Esophagus muscularis mucosa (tissue), 4 donors: Measurements from ENCODE around the gene TGM3. TPM values are rescaled to one million over a fixed set of nuclear protein-coding genes. Genes with fewer than 3 reads are reported as not detected.

ENCODE experiments used
- DNase-seq: peaks from one replicate; pipeline ENCODE4 v3.0.0-alpha.2; 2017; ENCODE audit errors: extremely low spot score
- H3K27ac ChIP-seq, 4 donors: fragments of 200-600 bp; sonication (generic); replicated peaks in 1 of 4; 1 replicate in 3 of 4; 2 replicates in 1 of 4; pipeline ENCODE4 v1.5.1; 2016 to 2019; ENCODE audit warnings: mild to moderate bottlenecking in 1 of 4
- H3K27me3 ChIP-seq, 4 donors: fragments of 200-600 bp; sonication (generic); one replicate each; pipeline versions ENCODE4 v1.5.1 to v1.6.0; 2016 to 2019
- H3K36me3 ChIP-seq, 4 donors: fragments of 200-600 bp; sonication (generic); one replicate each; pipeline ENCODE4 v1.5.1; 2016 to 2019
- H3K4me1 ChIP-seq, 4 donors: fragments of 200-600 bp; sonication (generic); one replicate each; pipeline ENCODE4 v1.5.1; 2016 to 2019
- H3K4me3 ChIP-seq, 4 donors: fragments of 200-600 bp; sonication (generic); 1 replicate in 2 of 4; 2 replicates in 2 of 4; pipeline ENCODE4 v1.5.1; 2016 to 2019; ENCODE audit warnings: mild to moderate bottlenecking in 4 of 4, moderate library complexity in 1 of 4
- H3K9me3 ChIP-seq, 4 donors: fragments of 200-600 bp; sonication (generic); 1 replicate in 3 of 4; 2 replicates in 1 of 4; pipeline ENCODE4 v1.5.1; 2016 to 2019
- CTCF ChIP-seq, 3 experiments: fragments of 200-600 bp in 2 of 3; fragments of 450-650 bp in 1 of 3; sonication (generic) in 2 of 3; IDR thresholded peaks; one replicate each; pipeline ENCODE4 v1.5.1; 2017 to 2019; ENCODE audit warnings: antibody characterized with exemption in 3 of 3, mild to moderate bottlenecking in 2 of 3, moderate library complexity in 1 of 3
- EP300 ChIP-seq: sonication (generic); formaldehyde crosslinking; IDR thresholded peaks from one replicate; pipeline ENCODE4 v1.6.1; 2017; ENCODE audit warnings: antibody characterized with exemption
- POLR2A ChIP-seq: fragments of 450-650 bp; IDR thresholded peaks from one replicate; pipeline ENCODE4 v1.6.1; 2017; ENCODE audit warnings: antibody characterized with exemption, moderate library complexity, mild to moderate bottlenecking, low read depth
- POLR2AphosphoS5 ChIP-seq, 2 donors: sonication (generic); formaldehyde crosslinking; IDR thresholded peaks; one replicate each; pipeline ENCODE4 v1.6.1; 2017; ENCODE audit warnings: antibody characterized with exemption in 2 of 2
- WGBS: methylation state at CpG from one replicate; pipeline ENCODE4 v1.1.5; 2018; 5-methylcytosine and 5-hydroxymethylcytosine counted together
- intact Hi-C: fragments of 100-400 bp; cut with DNase I; formaldehyde crosslinking; loops from one replicate; pipeline ENCODE4 v1.15.1; 2023
- total RNA-seq, 4 donors: library from RNA; depleted of rRNA; stranded (reverse); fragments of >200 nt; gene quantifications; one replicate each; pipeline versions ENCODE4 v1.1.0 to v1.2.1, GENCODE V29; 2016

The TGM3 gene
- total RNA-seq, 4 donors from 2014 or later = 0.83 TPM; not detected in 3

GRCh38 chr20:2386516-2387179, 90.8 kb downstream of the TGM3 start:
- Histone ChIP-seq H3K36me3 (no peaks in the 10 kb centered on the region), H3K4me3 (no peak overlapping the region), H3K9me3 (peaks cover 0 to 25% (median 12%) of the 10 kb centered on the region in 4 donors), H3K27ac (no peak overlapping the region), H3K27me3 (peaks cover 0 to 20% (median 0%) of the 10 kb centered on the region in 4 donors), H3K4me1 (no peaks in the 10 kb centered on the region)
- no peak for TF ChIP-seq POLR2AphosphoS5 (IDR thresholded peaks at IDR 0.05)
- TF ChIP-seq POLR2A = no peak
- no peak for TF ChIP-seq EP300
- TF ChIP-seq CTCF (IDR thresholded peaks at IDR 0.05) = no peak
- intact Hi-C loops = no loop called here
- no peak for DNase-seq
- 72% methylated on average over 5 of the region's 5 CpGs for WGBS

DNA sequence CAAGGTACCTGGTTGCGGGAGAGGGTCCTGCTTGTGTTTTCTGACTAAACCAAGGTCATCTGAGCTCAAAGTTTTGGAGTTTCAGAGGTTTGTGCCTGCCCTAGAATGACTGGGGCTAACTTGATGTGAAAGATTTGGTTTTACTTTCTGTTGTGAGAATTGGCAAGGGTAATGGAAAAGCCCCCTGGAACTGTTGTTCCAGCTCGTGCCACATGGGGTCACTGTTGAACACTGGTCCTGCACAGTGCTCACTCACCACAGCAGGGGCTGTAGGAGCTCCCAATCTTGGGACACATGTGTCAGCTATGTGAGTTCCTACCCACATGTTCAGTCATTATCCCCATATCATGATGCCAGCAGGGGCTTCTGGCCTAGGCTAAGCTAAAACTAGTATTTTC, 91.4 kb downstream of the TGM3 start:
- no peak overlapping the region for H3K4me3 ChIP-seq
- DNase-seq = no peak
- intact Hi-C loops = no loop called here
- 46% methylated on average over 2 of the region's 2 CpGs for WGBS
- TF ChIP-seq POLR2A (no peak), POLR2AphosphoS5 (IDR thresholded peaks at IDR 0.05) (no peak), CTCF (IDR thresholded peaks at IDR 0.05) (peak in 1 of 3 experiments; percentile 14), EP300 (no peak)
- no peak overlapping the region for H3K27ac ChIP-seq
- peaks cover 0 to 25% (median 12%) of the 10 kb centered on the region in 4 donors for H3K9me3 ChIP-seq
- H3K4me1 ChIP-seq = no peaks in the 10 kb centered on the region
- no peaks in the 10 kb centered on the region for H3K36me3 ChIP-seq
- H3K27me3 ChIP-seq = peaks cover 0 to 20% (median 0%) of the 10 kb centered on the region in 4 donors

DNA sequence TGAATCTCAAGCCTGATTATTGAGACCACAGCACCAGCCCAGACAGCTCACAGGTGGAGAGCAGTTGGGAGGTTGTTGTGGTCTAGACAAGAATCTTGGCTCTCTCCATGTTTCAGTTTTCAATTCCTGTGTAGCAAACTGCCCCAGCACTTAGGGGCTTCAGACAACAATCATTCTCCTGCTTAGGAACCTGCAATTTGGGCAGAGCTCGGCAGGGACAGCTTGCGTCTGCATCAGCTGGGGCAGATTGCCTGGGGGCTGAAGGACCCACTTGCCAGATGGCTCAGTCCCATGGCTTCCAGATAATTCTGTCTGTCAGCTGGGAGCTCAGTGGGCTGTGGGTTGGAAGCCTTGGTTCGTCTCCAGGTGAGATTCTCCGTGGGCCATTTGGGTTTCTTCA, 91.8 kb downstream of the TGM3 start:
- peaks cover 0 to 25% (median 12%) of the 10 kb centered on the region in 4 donors for H3K9me3 ChIP-seq
- H3K4me3 ChIP-seq = no peak overlapping the region
- no peaks in the 10 kb centered on the region for H3K4me1 ChIP-seq
- H3K36me3 ChIP-seq = no peaks in the 10 kb centered on the region
- no peak for DNase-seq
- no peak overlapping the region for H3K27ac ChIP-seq
- peaks cover 0 to 20% (median 0%) of the 10 kb centered on the region in 4 donors for H3K27me3 ChIP-seq
- TF ChIP-seq POLR2A = no peak
- TF ChIP-seq EP300 = no peak
- no peak for TF ChIP-seq CTCF (IDR thresholded peaks at IDR 0.05)
- TF ChIP-seq POLR2AphosphoS5 (IDR thresholded peaks at IDR 0.05) = no peak
- 92% methylated on average over 4 of the region's 4 CpGs for WGBS
- intact Hi-C loops = no loop called here

Other genes starting within 250 kb of the TGM3 start
- gene STK35, start 194.2 kb upstream of the TGM3 start, total RNA-seq = 10 to 100 TPM; 19.2 to 24.1 (median 22.8) TPM
- gene TGM6, start 84.9 kb downstream of the TGM3 start, total RNA-seq = not detected
- gene SNRPB, start 174.8 kb downstream of the TGM3 start, total RNA-seq = 100 to 1,000 TPM; 127 to 258 (median 216) TPM
- 10 to 100 TPM in 3 of 4 donors, 1 to 10 TPM in 1; 9.9 to 19.5 (median 16.1) TPM for gene ZNF343, start 212.9 kb downstream of the TGM3 start, total RNA-seq
- under 1 TPM in 2 of 4 donors, not detected in 2; 0.19 to 0.34 TPM for gene TMC2, start 240.6 kb downstream of the TGM3 start, total RNA-seq